ENCODE results near the gene TMC3. TPM values are rescaled to one million over a fixed set of nuclear protein-coding genes. Genes with fewer than 3 reads are reported as not detected.
"Not testable (repeated sequence)": the region's sequence is repeated elsewhere in the genome, so short reads cannot be mapped to it uniquely, and the experiment has no call there.

Gene TMC3
- total and polyA plus RNA-seq, 7 donors: 0.25 to 0.82 (median 0.68) TPM; not detected in 2

DNA sequence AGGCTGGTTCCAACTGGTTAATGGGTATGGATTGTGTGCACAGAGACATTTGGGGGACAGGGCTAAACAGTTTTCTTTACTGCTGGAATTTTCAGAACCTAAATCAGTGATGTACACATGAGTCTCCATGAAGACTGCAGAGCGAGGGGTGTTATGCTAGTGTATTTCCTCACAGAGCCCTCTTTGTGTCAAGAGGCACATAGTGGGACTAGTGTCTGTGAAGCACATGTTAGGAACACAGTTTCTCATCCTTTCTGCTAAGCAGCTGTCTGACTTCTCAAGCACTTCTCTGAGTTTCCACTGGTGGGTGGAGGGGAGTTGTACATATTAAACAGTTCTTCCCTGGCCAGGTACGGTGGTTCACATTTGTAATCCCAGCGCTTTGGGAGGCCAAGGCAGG is 40.6 kb downstream of the TMC3 start:
- intact Hi-C loops (cut with DNase I): no loop called here
- DNase-seq: no peak
- H3K36me3 ChIP-seq: no peaks in the 10 kb centered on the region
- 96 to 97% methylated on average over 3 of the region's 3 CpGs for WGBS, 2 donors
- H3K27me3 ChIP-seq: no peaks in the 10 kb centered on the region
- H3K9me3 ChIP-seq: no peaks in the 10 kb centered on the region
- TF ChIP-seq CTCF (IDR thresholded peaks at IDR 0.05) (no peak), POLR2A (IDR thresholded peaks at IDR 0.05) (no peak), EP300 (IDR thresholded peaks at IDR 0.05) (no peak), POLR2AphosphoS5 (IDR thresholded peaks at IDR 0.05) (no peak)
- H3K4me3 ChIP-seq: no peak overlapping the region
- H3K27ac ChIP-seq: no peak overlapping the region
- peaks cover 0 to 12% (median 6%) of the 10 kb centered on the region in 4 donors for H3K4me1 ChIP-seq

GRCh38 chr15:81332326-81332725 is 41.7 kb downstream of the TMC3 start:
- Histone ChIP-seq H3K27ac (no peak overlapping the region), H3K4me1 (peaks cover 0 to 2% (median 0%) of the 10 kb centered on the region in 4 donors), H3K9me3 (no peaks in the 10 kb centered on the region), H3K4me3 (no peak overlapping the region), H3K27me3 (no peaks in the 10 kb centered on the region), H3K36me3 (no peaks in the 10 kb centered on the region)
- intact Hi-C loops (cut with DNase I): no loop called here
- DNase-seq: no peak
- WGBS, 2 donors: 96 to 97% methylated on average over 12 of the region's 12 CpGs
- no peak for TF ChIP-seq POLR2AphosphoS5 (IDR thresholded peaks at IDR 0.05)

DNA sequence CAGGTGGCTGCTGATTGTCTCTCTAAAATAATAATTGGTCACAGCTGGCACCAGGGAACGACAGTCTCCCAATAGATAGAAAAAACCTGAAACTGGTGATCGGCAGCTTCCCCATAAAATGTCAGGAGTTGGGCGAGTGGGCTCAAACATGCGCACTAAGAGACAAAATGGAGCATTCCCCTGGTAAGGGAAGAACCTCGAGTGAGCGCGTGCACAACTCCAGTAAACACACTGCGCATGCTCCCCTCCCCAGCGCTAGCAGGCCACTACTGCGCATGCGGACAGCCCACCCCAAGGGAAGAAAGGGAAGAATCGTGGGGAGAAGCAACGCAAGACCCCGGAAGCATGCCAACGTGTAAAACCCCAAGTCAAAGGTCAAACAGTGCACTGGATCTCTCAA is 42.4 kb downstream of the TMC3 start:
- no peaks in the 10 kb centered on the region for H3K9me3 ChIP-seq
- no peak overlapping the region for H3K27ac ChIP-seq
- H3K4me1 ChIP-seq: no peaks in the 10 kb centered on the region
- no peak for DNase-seq
- H3K27me3 ChIP-seq: no peaks in the 10 kb centered on the region
- intact Hi-C loops (cut with DNase I): no loop called here
- no peaks in the 10 kb centered on the region for H3K36me3 ChIP-seq
- WGBS, 2 donors: 95 to 96% methylated on average over 15 of the region's 15 CpGs
- no peak overlapping the region for H3K4me3 ChIP-seq
- TF ChIP-seq POLR2AphosphoS5 (IDR thresholded peaks at IDR 0.05): no peak
- TF ChIP-seq EP300 (IDR thresholded peaks at IDR 0.05): no peak
- no peak for TF ChIP-seq CTCF (IDR thresholded peaks at IDR 0.05)
- TF ChIP-seq POLR2A (IDR thresholded peaks at IDR 0.05): no peak

DNA sequence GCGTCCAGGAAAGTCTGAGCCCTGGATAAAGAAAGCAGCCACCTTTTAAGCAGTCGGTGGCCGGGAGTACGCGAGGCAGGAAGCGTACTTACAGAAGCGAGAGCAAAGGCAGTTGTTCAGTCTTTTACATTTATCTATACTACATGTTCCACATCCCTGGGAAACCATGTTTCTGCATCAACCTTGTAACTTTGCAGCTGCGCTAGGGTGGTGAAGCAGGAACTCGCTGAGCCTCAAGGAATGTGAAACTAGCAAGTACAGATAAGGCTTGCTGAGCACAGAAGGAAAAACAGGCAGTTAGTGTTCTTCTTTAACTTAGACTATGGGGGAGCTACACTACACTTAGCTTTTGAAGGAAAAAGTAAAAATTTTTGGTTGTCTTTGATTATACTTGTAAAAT is 42.9 kb downstream of the TMC3 start:
- intact Hi-C loops (cut with DNase I); H3K4me1 ChIP-seq; H3K27me3 ChIP-seq; H3K9me3 ChIP-seq; H3K27ac ChIP-seq; H3K4me3 ChIP-seq; H3K36me3 ChIP-seq; DNase-seq: not testable (repeated sequence)
- 74 to 89% methylated on average over 9 of the region's 9 CpGs for WGBS, 2 donors

DNA sequence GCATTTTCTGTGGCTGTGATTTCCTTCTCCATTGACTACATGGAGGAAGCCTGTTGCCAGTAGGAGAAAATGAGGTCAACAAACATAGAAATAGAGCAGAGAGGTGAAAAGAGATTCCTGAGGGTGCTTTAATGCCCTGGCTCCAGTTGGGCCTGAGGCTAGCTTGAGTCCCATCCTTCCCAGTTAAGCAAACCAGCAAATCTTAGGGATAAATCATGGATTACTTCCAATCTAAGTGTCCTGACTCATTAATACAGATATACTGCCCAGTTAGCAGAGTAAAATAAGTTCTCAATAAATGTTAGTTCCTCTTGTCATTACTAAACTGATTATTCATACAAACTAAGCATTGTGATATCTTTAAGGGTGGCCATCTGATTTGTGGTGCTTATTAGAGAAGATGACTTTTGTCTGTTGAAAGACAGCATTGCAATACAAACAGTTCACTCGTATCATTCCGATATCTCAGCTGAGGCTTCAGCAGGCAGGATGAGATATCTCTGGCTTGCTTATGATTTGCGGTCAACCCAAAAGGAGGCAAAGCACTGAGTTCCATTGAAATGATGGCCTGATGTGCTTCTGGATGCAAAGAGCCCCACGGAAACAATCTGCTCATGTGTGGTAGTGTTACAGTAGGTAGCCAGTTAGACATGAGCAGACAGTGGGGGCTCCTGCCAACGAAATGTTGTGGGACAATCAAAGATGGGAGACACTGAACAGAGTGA is 43.5 kb downstream of the TMC3 start:
- WGBS, 2 donors: 89 to 93% methylated on average over 5 of the region's 5 CpGs
- TF ChIP-seq EP300 (IDR thresholded peaks at IDR 0.05): no peak
- TF ChIP-seq CTCF (IDR thresholded peaks at IDR 0.05): no peak
- no peak for TF ChIP-seq POLR2A (IDR thresholded peaks at IDR 0.05)
- no peak for TF ChIP-seq POLR2AphosphoS5 (IDR thresholded peaks at IDR 0.05)

GRCh38 chr15:81329446-81329845 is 44.6 kb downstream of the TMC3 start:
- H3K4me3 ChIP-seq: no peak overlapping the region
- WGBS, 2 donors: 96 to 97% methylated on average over 2 of the region's 2 CpGs
- no peak for TF ChIP-seq POLR2A (IDR thresholded peaks at IDR 0.05)
- no peak for TF ChIP-seq POLR2AphosphoS5 (IDR thresholded peaks at IDR 0.05)
- TF ChIP-seq CTCF (IDR thresholded peaks at IDR 0.05): no peak
- no peaks in the 10 kb centered on the region for H3K36me3 ChIP-seq
- H3K27ac ChIP-seq: no peak overlapping the region
- no peaks in the 10 kb centered on the region for H3K9me3 ChIP-seq
- no peaks in the 10 kb centered on the region for H3K27me3 ChIP-seq
- no peak for DNase-seq
- intact Hi-C loops (cut with DNase I): loop anchor here (10.0 kb wide), 1 partner anchor 325 kb away; the partner anchor contains the start of gene TLNRD1
- peaks cover 0 to 5% (median 2%) of the 10 kb centered on the region in 4 donors for H3K4me1 ChIP-seq

More for the DNA sequence above, 43.5 kb downstream of the TMC3 start:
- no peaks in the 10 kb centered on the region for H3K9me3 ChIP-seq
- H3K27me3 ChIP-seq: no peaks in the 10 kb centered on the region
- DNase-seq: no peak
- H3K4me3 ChIP-seq: no peak overlapping the region
- no peaks in the 10 kb centered on the region for H3K36me3 ChIP-seq
- H3K4me1 ChIP-seq: no peaks in the 10 kb centered on the region
- no peak overlapping the region for H3K27ac ChIP-seq
- intact Hi-C loops (cut with DNase I): no loop called here

Data from sigmoid colon (tissue), 7 donors.